A549 (cell line): ENCODE data around the gene CIAO2B. TPM values are rescaled to one million over a fixed set of nuclear protein-coding genes. Genes with fewer than 3 reads are reported as not detected.

ENCODE experiments used
- ATAC-seq, 2 experiments: fragments of 200-7000 bp in 1 of 2; fragments of >200 bp in 1 of 2; cut with Nextera tagmentation in 1 of 2; cut with Tn5 transposase in 1 of 2; 3 replicates each; pipeline versions ENCODE4 v1.8.0 to v1.9.1; 2018 to 2020; ENCODE audit warnings: mild to moderate bottlenecking in 1 of 2, moderate library complexity in 1 of 2
- CTCF ChIA-PET: fragments of 300-600 bp; sonication (Branson Sonifier 250); formaldehyde crosslinking; extraction: SDS; loops from one replicate; lab custom pipeline; 2021; ENCODE audit warnings: antibody characterized with exemption, inconsistent platforms; lab: Yijun Ruan, JAX
- POLR2A ChIA-PET: fragments of 350-600 bp; formaldehyde crosslinking; extraction: SDS; loops from one replicate; lab custom pipeline; 2021; ENCODE audit warnings: antibody characterized with exemption, inconsistent platforms; lab: Yijun Ruan, JAX
- DNase-seq, 2 experiments: peaks; one replicate each; pipeline versions ENCODE4 v3.0.0 to v3.0.0-alpha.2; 2011 to 2016; ENCODE audit warnings: low read depth in 1 of 2, low spot score in 1 of 2
- FAIRE-seq: peaks from 2 replicates; lab custom pipeline; 2011; peaks lifted over from hg19 to GRCh38; lab: Jason Lieb, UNC
- H3K27ac ChIP-seq, 2 experiments: fragments of >200 bp; sonication (Bioruptor Twin); formaldehyde crosslinking; 3 replicates each; pipeline ENCODE4 v1.5.1; 2016 to 2017
- H3K4me1 ChIP-seq: fragments of >200 bp; sonication (Bioruptor Twin); formaldehyde crosslinking; 3 replicates; pipeline ENCODE4 v1.6.1; 2016
- H3K4me2 ChIP-seq: fragments of >200 bp; sonication (Bioruptor Twin); formaldehyde crosslinking; 3 replicates; pipeline ENCODE4 v1.6.1; 2016
- H3K4me3 ChIP-seq: fragments of >200 bp; sonication (Bioruptor Twin); formaldehyde crosslinking; 3 replicates; pipeline ENCODE4 v1.5.1; 2016
- H3K9me3 ChIP-seq: fragments of >200 bp; sonication (Bioruptor Twin); formaldehyde crosslinking; 3 replicates; pipeline ENCODE4 v1.6.1; 2016
- CEBPB ChIP-seq, 2 experiments: fragments of >200 bp in 1 of 2; sonication (Bioruptor Twin) in 1 of 2; formaldehyde crosslinking in 1 of 2; IDR thresholded peaks; 2 replicates each; pipeline ENCODE4 v1.6.1; 2012 to 2016
- CHD4 ChIP-seq: fragments of 200-600 bp; sonication (generic); IDR thresholded peaks from 2 replicates; pipeline ENCODE4 v1.6.1; 2016; ENCODE audit warnings: antibody characterized with exemption, mild to moderate bottlenecking, borderline replicate concordance
- E2F6 ChIP-seq: IDR thresholded peaks from 2 replicates; pipeline ENCODE4 v1.6.1; 2012; ENCODE audit warnings: low read depth, borderline replicate concordance
- EHF ChIP-seq: fragments of 250-450 bp; sonication (Bioruptor Pico); IDR thresholded peaks from 2 replicates; pipeline ENCODE4 v1.5.0; 2020; ENCODE audit warnings: mild to moderate bottlenecking
- EHMT2 ChIP-seq: fragments of 200-600 bp; sonication (generic); IDR thresholded peaks from 2 replicates; pipeline ENCODE4 v1.6.1; 2016; ENCODE audit warnings: antibody characterized with exemption, low read depth, mild to moderate bottlenecking, moderate library complexity
- HDAC2 ChIP-seq: fragments of 200-600 bp; sonication (generic); IDR thresholded peaks from 2 replicates; pipeline ENCODE4 v1.6.1; 2016
- KDM5A ChIP-seq: fragments of 200-600 bp; sonication (generic); IDR thresholded peaks from 2 replicates; pipeline ENCODE4 v1.6.1; 2016; ENCODE audit warnings: antibody characterized with exemption, mild to moderate bottlenecking
- MAFK ChIP-seq: fragments of 450-650 bp; IDR thresholded peaks from 2 replicates; pipeline ENCODE4 v1.6.1; 2014; ENCODE audit not compliant: partially characterized antibody
- MAZ ChIP-seq: fragments of 150-350 bp; IDR thresholded peaks from 2 replicates; pipeline ENCODE4 v1.6.1; 2014; ENCODE audit warnings: antibody characterized with exemption, low read depth, low read length, borderline replicate concordance
- PBX3 ChIP-seq: IDR thresholded peaks from 2 replicates; pipeline ENCODE4 v1.6.1; 2012
- RAD21 ChIP-seq, 2 experiments: fragments of >200 bp in 1 of 2; sonication (Bioruptor Twin) in 1 of 2; formaldehyde crosslinking in 1 of 2; IDR thresholded peaks in 1 of 2; conservative IDR thresholded peaks in 1 of 2; 2 replicates in 1 of 2; 3 replicates in 1 of 2; pipeline ENCODE4 v1.6.1; 2012 to 2018; ENCODE audit warnings: inconsistent platforms in 1 of 2
- RCOR1 ChIP-seq: fragments of 150-350 bp; IDR thresholded peaks from 2 replicates; pipeline ENCODE4 v1.6.1; 2014; ENCODE audit warnings: antibody characterized with exemption, low read length, low read depth
- ZNF302 ChIP-seq: fragments of 250-450 bp; sonication (Bioruptor Pico); IDR thresholded peaks from 2 replicates; pipeline ENCODE4 v1.9.0; 2021; ENCODE audit warnings: inconsistent platforms, mild to moderate bottlenecking, moderate library complexity
- WGBS: methylation state at CpG from one replicate; pipeline ENCODE4 v1.1.6; 2017; ENCODE audit errors: missing lambda C conversion rate; 5-methylcytosine and 5-hydroxymethylcytosine counted together
- polyA plus RNA-seq, 4 experiments: library from polyadenylated mRNA; depleted of rRNA in 3 of 4; stranded (reverse); fragments of >200 nt; fragmentation: RNase III in 1 of 4; extraction: RNeasy Plus Mini Kit Qiagen cat#74134 plus additional on column Dnase treatment in 1 of 4; gene quantifications; 2 replicates in 3 of 4; 3 replicates in 1 of 4; pipeline ENCODE4 v1.2.3, GENCODE V29; 2011 to 2017
- TF ChIP-seq, protein P1 (sequence below): fragments of >200 bp; sonication (Bioruptor Twin); formaldehyde crosslinking; IDR thresholded peaks from 2 replicates; pipeline ENCODE4 v1.6.1; 2016

Gene CIAO2B
- polyA plus RNA-seq, 2 of the 4 experiments (the other 2 are of a cell fraction): 134 to 140 TPM

- TF ChIP-seq E2F6: no peak
- peaks cover 17% of the 10 kb centered on the region for H3K4me1 ChIP-seq
- FAIRE-seq: no peak
- POLR2A ChIA-PET: no interaction called here
- ATAC-seq: no peak
- DNase-seq: no peak
- 56% methylated on average over 12 of the region's 16 CpGs for WGBS
- CTCF ChIA-PET: interaction anchor here (1.0 to 40.8 kb wide), 3 partner anchors 6 to 108 kb away, joined by 3 to 837 read pairs (median 837); partner anchors contain the start of genes CDH16, PDP2 and RRAD
- no peaks in the 10 kb centered on the region for H3K9me3 ChIP-seq
- H3K27ac ChIP-seq: no peak overlapping the region
- H3K4me3 ChIP-seq: no peak overlapping the region
- H3K4me2 ChIP-seq: no peak overlapping the region
Measured at GRCh38 chr16:66904846-66905632, 29.2 kb downstream of the CIAO2B start.

DNA sequence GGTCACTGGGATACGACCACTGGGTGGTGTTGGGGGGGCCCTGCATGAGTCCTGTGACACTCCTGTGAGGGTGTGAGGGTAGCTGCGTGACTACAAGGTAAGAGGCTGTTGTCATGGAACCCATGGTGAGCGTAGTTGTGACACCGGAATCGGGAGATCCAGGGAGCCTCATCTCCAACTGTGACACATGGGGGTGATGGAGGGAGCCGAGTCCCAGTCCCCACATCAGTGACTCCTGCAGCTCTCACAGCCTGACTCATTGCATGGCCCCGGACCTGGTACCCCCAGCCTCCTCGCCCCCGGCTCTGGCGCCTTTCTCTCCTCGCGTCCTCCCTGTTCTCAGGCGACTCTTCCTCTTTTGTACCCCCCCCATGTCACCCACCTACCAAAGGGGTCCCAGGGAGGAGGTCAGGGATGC, 29.8 kb downstream of the CIAO2B start:
- FAIRE-seq (no peak), DNase-seq (no peak), ATAC-seq (no peak)
- POLR2A ChIA-PET: no interaction called here
- Histone ChIP-seq H3K4me3 (no peak overlapping the region), H3K27ac (no peak overlapping the region), H3K4me1 (peaks cover 23% of the 10 kb centered on the region), H3K9me3 (no peaks in the 10 kb centered on the region), H3K4me2 (no peak overlapping the region)
- WGBS: 78% methylated on average over 13 of the region's 13 CpGs
- TF ChIP-seq RAD21 (conservative IDR thresholded peaks at IDR 0.05 in 1 of 2, IDR thresholded peaks at IDR 0.05 in 1 of 2) (no peak), PBX3 (no peak), HDAC2 (no peak), CEBPB (IDR thresholded peaks at IDR 0.05) (no peak), ZNF302 (CRISPR knock-in tag) (no peak), KDM5A (no peak), EHMT2 (no peak), CHD4 (no peak), MAZ (no peak)
- TF ChIP-seq, protein P1, sequence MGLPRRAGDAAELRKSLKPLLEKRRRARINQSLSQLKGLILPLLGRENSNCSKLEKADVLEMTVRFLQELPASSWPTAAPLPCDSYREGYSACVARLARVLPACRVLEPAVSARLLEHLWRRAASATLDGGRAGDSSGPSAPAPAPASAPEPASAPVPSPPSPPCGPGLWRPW: no peak
- CTCF ChIA-PET: interaction anchor here (1.2 to 40.8 kb wide), 3 partner anchors 5 to 39 kb away, joined by 4 to 837 read pairs (median 837); partner anchors contain the start of genes CDH16, PDP2 and RRAD

DNA sequence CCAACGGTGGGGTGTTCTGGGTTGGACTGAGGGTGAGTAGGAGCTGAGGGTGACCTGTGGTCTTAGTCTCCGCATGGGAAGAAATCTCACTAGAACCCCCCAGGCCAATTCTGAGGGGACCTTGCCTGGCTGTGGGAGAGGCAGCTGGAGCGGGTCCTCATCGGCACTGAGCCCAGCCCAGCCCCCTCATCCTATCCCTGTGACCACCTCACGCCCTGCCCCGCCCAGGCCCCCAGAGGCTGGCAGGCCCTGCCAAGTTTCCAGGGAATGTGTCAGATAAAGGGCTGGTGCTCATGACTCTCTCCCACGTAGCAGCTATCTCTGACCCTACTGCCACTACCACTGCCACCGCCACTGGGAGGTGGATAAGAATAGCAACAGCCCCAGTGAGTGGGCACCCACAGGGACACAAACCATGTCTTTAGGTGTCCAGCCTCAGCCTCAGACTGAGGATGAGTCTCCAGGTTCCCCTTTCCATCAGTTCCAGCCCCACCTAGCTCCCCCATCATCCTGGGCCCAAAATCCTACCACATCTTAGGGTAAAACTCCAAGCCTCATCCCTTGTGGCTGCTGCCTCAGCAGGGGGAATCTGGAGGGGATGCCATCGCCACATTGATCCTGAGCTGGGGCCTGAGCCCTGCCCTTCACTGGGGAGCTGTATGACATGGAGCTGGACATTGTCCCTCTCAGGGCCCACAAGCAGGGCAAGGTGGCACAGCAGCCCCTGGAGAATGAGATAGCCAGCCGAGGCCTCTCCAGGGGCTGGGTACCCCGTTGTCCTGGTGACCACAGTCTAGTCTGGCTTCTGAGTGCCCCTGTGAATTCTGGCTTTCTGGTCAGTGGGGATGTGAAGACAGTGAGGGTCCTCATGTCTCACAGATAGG, 30.4 kb downstream of the CIAO2B start:
- no peak overlapping the region for H3K27ac ChIP-seq
- 79% methylated on average over 11 of the region's 11 CpGs for WGBS
- CTCF ChIA-PET: interaction anchor here (0.6 to 40.8 kb wide), 6 partner anchors 5 to 342 kb away, joined by 3 to 837 read pairs (median 4); partner anchors contain the start of genes CDH16, PDP2 and RRAD
- peak in 1 of 2 experiments; percentile 2 for DNase-seq
- TF ChIP-seq EHF (CRISPR knock-in tag) (no peak), KDM5A (no peak), RCOR1 (no peak), MAFK (no peak)
- TF ChIP-seq, all 56 proteins: peak for 0
- ATAC-seq (no peak), FAIRE-seq (no peak)
- Histone ChIP-seq H3K4me3 (no peak overlapping the region), H3K4me2 (no peak overlapping the region), H3K9me3 (no peaks in the 10 kb centered on the region), H3K4me1 (peaks cover 28% of the 10 kb centered on the region)
- POLR2A ChIA-PET: no interaction called here
